ENCODE results near the gene SSBP3.

Gene SSBP3

GRCh38 chr1:54272772-54273091 lies 133.5 kb downstream of the SSBP3 start:
- TF ChIP-seq CTCF (IDR thresholded peaks at IDR 0.05; ENCODE audit: insufficient read depth, low read depth, low read length, missing control alignments): no peak
- no peak overlapping the region for H3K4me3 ChIP-seq (ENCODE audit: low read depth, low read length)
- no peak for DNase-seq (ENCODE audit: low read depth)

DNA sequence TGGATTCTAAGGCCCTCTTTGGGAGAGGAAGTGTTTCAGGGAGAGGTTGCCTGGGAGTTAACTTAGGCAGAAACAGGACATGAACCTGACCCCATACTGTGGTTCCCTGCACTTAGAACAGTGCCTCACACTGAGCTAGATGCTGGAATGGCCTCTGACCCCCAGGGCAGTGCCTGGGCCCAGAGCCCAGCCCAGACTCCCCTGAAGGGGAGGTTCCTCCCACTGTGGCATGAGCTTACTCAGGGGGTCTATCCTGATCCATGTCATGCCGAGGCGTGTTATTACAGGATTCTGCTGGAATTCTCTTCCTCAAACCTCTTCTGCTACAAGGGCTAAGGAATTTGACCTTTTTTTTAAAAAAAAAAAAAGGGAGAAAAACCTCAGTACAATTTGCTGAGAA lies 134.1 kb downstream of the SSBP3 start:
- DNase-seq (ENCODE audit: low read depth): no peak
- H3K4me3 ChIP-seq (ENCODE audit: low read depth, low read length): no peak overlapping the region
- no peak for TF ChIP-seq CTCF (IDR thresholded peaks at IDR 0.05; ENCODE audit: insufficient read depth, low read depth, low read length, missing control alignments)

DNA sequence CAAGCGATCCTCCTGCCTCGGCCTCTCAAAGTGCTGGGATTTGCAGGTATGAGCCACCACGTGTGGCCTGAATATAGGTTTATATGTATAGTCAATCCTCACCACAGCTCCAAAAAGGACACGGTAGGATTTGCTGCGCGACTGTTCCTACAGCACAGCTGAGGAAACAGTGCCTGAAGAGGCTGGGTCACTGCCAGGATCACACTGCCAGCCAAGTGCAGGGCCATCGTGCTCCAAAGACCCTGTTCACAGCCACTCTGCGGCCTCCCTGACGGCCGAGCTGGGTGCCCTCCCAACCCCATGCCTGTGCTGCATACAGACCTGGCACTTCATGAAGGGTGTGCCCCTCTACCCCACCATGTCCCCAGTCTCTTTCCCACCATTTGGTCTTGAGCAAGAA lies 134.9 kb downstream of the SSBP3 start:
- no peak overlapping the region for H3K4me3 ChIP-seq (ENCODE audit: low read depth, low read length)
- TF ChIP-seq CTCF (IDR thresholded peaks at IDR 0.05; ENCODE audit: insufficient read depth, low read depth, low read length, missing control alignments): no peak
- DNase-seq (ENCODE audit: low read depth): no peak

DNA sequence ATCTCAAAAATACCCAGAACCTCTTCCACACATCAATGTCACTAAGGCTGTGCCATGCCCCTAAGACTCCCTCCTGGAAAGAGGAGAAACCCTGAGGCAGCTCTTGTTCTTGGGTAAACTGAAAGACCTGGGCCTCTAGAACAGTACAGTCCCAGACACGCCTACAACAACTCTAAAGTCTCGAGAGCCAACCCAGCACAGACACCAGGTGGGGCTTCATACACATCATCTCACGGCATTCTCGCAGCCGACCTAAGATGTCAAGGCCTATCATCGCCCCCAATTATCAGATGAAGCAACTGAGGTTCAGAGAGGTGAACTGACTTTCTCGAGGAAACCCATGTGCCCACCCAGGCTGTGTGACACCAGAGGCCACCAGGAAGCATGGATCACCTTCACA lies 135.7 kb downstream of the SSBP3 start:
- TF ChIP-seq CTCF (IDR thresholded peaks at IDR 0.05; ENCODE audit: insufficient read depth, low read depth, low read length, missing control alignments): no peak
- DNase-seq (ENCODE audit: low read depth): no peak
- H3K4me3 ChIP-seq (ENCODE audit: low read depth, low read length): no peak overlapping the region

DNA sequence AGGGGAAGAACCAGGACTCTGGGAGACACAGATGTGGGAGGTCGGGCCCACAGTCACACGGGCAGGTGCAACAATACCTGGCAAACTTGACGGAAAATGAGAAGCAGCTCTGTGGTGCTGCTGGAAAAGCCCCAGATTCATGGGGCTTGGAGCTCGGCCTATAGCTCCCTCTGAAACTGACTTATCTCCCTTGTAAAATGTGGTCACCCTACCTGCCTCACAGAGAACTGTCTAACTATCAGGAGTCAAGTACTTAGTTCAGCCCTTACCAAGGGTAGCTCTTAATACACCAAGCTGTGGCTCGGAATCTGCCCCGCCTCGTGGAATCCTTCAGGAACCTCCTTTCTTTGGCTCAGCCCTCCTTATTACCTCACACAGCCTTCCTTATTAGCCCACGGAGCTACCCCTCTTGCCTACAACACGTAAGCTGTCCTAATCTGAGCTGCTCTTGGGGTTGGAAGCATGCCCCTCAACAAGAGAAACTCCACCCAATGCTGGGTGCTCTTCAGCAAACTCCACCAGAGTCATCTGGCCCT lies 137.4 kb downstream of the SSBP3 start:
- TF ChIP-seq CTCF (IDR thresholded peaks at IDR 0.05; ENCODE audit: insufficient read depth, low read depth, low read length, missing control alignments): no peak
- H3K4me3 ChIP-seq (ENCODE audit: low read depth, low read length): no peak overlapping the region
- no peak for DNase-seq (ENCODE audit: low read depth)

GRCh38 chr1:54267815-54268761 lies 138.1 kb downstream of the SSBP3 start:
- H3K4me3 ChIP-seq (ENCODE audit: low read depth, low read length): no peak overlapping the region
- DNase-seq (ENCODE audit: low read depth): no peak
- no peak for TF ChIP-seq CTCF (IDR thresholded peaks at IDR 0.05; ENCODE audit: insufficient read depth, low read depth, low read length, missing control alignments)
